IgD-negative memory B cell (primary cell): Measurements from ENCODE around the gene PRXL2B. TPM values are rescaled to one million over a fixed set of nuclear protein-coding genes. Genes with fewer than 3 reads are reported as not detected.
A peak's percentile ranks its signal among the peaks of the same experiment; 100 is the strongest.

Experiments
- H3K27ac Mint-ChIP-seq, 3 donors: one replicate each; pipeline ENCODE4 v1.8.0; 2020 to 2022; ENCODE audit warnings: mild to moderate bottlenecking in 3 of 3, mixed read lengths in 3 of 3, moderate library complexity in 1 of 3
- H3K27me3 Mint-ChIP-seq: one replicate; pipeline ENCODE4 v1.8.0; 2021; ENCODE audit warnings: mixed read lengths
- H3K36me3 Mint-ChIP-seq: one replicate; pipeline ENCODE4 v1.8.0; 2020; ENCODE audit warnings: mild to moderate bottlenecking, mixed read lengths
- H3K4me1 Mint-ChIP-seq, 3 donors: one replicate each; pipeline ENCODE4 v1.8.0; 2020 to 2022; ENCODE audit warnings: mixed read lengths in 3 of 3, mild to moderate bottlenecking in 1 of 3
- H3K4me3 Mint-ChIP-seq, 4 donors: one replicate each; pipeline ENCODE4 v1.8.0; 2020 to 2022; ENCODE audit warnings: mild to moderate bottlenecking in 4 of 4, mixed read lengths in 4 of 4, moderate library complexity in 3 of 4
- H3K9me3 Mint-ChIP-seq, 3 donors: one replicate each; pipeline ENCODE4 v1.8.0; 2020 to 2021; ENCODE audit warnings: mixed read lengths in 3 of 3, mild to moderate bottlenecking in 1 of 3
- polyA plus RNA-seq: library from polyadenylated mRNA; unstranded; fragments of 300-500 nt; fragmentation: Illumina TruSeq; gene quantifications from one replicate; pipeline ENCODE4 v1.2.3, GENCODE V29; 2021

The PRXL2B gene
- polyA plus RNA-seq, 1 donor from 2014 or later = 20.3 TPM

DNA sequence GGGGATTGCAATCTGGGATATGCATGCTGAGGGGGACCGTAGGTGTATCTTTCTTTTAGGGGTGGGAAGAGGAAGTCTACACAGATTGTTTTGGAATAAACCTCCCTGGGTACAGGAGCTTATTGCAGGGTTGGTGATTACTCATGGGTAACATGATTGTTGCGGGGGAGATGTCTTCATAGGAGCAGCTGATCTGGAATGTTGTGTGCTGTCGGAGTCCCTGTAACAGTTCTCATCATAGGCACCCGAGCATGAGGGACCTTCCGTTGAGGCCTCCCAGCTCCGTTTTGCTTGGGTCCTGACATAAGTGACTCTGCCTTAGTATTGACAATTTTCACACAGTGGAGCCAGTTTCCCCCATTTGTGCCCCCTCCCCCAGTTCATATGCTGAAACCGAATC lies 4.2 kb upstream of the PRXL2B start:
- H3K36me3 Mint-ChIP-seq = peaks cover 9% of the 10 kb centered on the region
- H3K4me1 Mint-ChIP-seq = peaks cover 39 to 46% (median 41%) of the 10 kb centered on the region in 3 donors
- no peaks in the 10 kb centered on the region for H3K27me3 Mint-ChIP-seq
- H3K9me3 Mint-ChIP-seq = peaks cover 0 to 3% (median 0%) of the 10 kb centered on the region in 3 donors
- H3K27ac Mint-ChIP-seq = peak overlapping the region; percentile 93 to 100 (median 93)
- H3K4me3 Mint-ChIP-seq = peak overlapping the region in 3 of 4 donors; percentile 38 to 89 (median 63)

DNA sequence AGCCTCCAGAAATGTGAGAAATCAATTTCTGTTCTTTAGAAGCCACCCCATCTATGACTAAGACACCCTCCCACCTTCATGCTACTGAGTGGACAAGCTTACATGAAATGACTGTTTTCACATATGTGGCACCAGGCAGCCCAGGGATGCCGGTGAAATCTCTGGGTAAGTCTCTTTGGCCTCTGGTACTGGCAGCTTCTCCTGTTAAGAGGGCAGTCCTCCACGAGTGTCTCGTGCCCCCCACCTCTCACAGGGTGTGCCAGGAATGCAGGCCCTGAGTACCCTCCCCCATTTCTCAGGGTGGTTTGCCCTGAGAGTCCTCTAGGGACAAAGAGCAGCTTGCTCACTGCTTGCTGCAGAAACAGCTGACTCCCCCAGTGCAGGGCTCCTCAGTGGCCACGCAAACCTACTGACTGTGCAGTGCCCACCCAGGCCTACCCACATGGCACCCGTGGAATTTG lies 3.2 kb upstream of the PRXL2B start:
- peaks cover 37 to 46% (median 41%) of the 10 kb centered on the region in 3 donors for H3K4me1 Mint-ChIP-seq
- peaks cover 0 to 3% (median 0%) of the 10 kb centered on the region in 3 donors for H3K9me3 Mint-ChIP-seq
- H3K27ac Mint-ChIP-seq = peak overlapping the region; percentile 93 to 100 (median 98)

DNA sequence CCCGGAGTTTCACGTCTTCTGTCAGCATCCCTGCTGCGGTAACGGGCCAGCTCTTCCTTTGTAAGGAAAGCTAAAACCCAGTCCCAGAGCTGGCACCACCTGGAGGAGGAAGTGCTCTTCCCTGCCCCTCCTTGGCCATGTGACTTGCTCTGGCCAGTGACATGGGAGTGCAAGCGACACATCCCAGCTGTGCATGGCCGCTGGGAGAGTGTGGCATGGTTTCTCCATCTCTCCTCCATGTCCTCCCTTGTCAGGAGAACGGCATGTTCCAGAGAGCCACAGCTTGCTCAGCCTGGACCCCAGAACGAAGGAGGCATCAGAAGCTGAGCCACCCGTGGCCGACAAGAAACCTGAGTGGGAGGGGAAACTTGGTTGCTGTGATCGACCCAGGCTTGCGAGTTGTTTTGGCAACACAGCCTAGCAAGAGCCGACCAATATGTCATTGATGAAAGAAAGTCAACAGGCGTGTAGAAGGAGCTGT lies 2.7 kb upstream of the PRXL2B start:
- peak overlapping the region in 3 of 4 donors; percentile 91 to 96 (median 95) for H3K4me3 Mint-ChIP-seq
- peaks cover 0 to 3% (median 0%) of the 10 kb centered on the region in 3 donors for H3K9me3 Mint-ChIP-seq

More for the DNA sequence above, 3.2 kb upstream of the PRXL2B start:
- Mint-ChIP-seq H3K27me3 (no peaks in the 10 kb centered on the region), H3K36me3 (peaks cover 9% of the 10 kb centered on the region), H3K4me3 (peak overlapping the region; percentile 16 to 95 (median 66))

DNA sequence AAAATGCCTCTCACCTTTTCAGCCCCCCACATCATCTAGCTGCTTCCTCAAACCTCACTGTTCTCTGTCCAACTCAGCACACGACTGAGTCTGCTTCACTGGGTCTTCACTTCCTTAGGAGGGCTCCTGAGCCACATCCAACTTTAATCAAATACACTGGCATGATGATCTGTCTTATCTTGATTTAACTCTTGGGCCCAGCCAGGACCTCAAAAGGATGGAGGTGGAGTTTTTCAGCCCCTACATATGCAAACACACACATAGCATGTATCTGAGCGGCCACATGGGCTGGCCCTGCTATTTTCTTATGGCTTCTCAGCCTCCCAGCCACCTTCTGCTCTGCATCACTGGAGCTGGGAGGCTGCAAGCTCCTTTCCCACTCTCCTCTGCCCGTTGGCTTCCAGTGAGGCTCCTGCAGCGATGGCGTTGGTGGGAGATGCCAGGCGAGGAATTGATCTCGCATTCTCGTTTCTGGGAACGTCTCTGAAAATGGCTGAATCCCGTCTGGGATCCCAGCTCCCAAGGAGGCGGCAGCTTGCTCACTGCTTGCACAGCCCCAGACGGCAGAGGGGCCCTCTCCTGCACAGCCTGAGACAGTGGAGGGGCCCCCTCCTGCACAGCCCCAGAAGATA lies 1.8 kb upstream of the PRXL2B start:
- H3K4me1 Mint-ChIP-seq = peaks cover 26 to 36% (median 33%) of the 10 kb centered on the region in 3 donors
- H3K9me3 Mint-ChIP-seq = peaks cover 0 to 3% (median 0%) of the 10 kb centered on the region in 3 donors
- H3K27me3 Mint-ChIP-seq = no peaks in the 10 kb centered on the region
- peaks cover 9% of the 10 kb centered on the region for H3K36me3 Mint-ChIP-seq
- peak overlapping the region; percentile 37 to 96 (median 93) for H3K4me3 Mint-ChIP-seq
- peak overlapping the region; percentile 93 to 100 (median 98) for H3K27ac Mint-ChIP-seq

More for the DNA sequence above, 2.7 kb upstream of the PRXL2B start:
- Mint-ChIP-seq H3K36me3 (peaks cover 9% of the 10 kb centered on the region), H3K4me1 (peaks cover 32 to 43% (median 36%) of the 10 kb centered on the region in 3 donors), H3K27me3 (no peaks in the 10 kb centered on the region), H3K27ac (peak overlapping the region; percentile 93 to 100 (median 98))

DNA sequence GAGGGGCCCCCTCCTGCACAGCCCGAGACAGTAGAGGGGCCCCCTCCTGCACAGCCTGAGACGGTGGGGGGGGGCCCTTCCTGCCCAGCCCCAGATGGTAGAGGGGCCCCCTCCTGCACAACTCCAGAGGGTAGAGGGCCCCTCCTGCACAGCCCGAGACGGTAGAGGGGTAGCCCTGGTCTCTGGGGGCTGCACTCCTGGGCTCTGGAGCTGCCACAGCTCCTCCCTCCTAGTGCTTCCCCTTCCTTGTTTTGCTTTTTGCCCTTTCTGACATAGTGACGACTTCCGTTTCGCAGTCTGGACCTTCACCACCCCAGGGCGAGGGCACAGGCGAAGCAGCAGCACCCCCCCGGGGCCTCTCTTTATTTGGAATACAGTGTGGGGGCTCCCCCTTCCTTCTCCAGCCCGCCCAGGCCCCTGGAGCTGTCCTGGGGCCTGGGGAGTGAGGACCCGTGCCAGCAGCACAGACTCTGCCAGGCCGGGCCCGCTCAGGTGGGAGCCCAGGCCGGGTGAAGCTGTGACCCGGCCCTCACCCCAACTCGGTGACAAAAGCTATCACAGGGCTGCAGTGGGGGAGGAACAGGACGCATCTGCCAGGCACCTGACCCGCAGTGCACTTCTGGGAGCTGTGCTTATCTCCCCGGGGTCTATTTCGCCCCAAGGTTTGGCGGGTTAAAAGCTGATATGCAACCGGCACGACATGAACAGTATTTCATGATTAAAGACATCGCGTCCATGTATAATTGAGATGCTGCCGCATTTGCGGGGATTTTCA lies 1.1 kb upstream of the PRXL2B start:
- Mint-ChIP-seq H3K4me3 (peak overlapping the region; percentile 90 to 96 (median 93)), H3K9me3 (peaks cover 0 to 3% (median 0%) of the 10 kb centered on the region in 3 donors), H3K36me3 (peaks cover 9% of the 10 kb centered on the region), H3K27me3 (no peaks in the 10 kb centered on the region), H3K4me1 (peaks cover 22 to 33% (median 32%) of the 10 kb centered on the region in 3 donors), H3K27ac (peak overlapping the region; percentile 93 to 100 (median 98))

DNA sequence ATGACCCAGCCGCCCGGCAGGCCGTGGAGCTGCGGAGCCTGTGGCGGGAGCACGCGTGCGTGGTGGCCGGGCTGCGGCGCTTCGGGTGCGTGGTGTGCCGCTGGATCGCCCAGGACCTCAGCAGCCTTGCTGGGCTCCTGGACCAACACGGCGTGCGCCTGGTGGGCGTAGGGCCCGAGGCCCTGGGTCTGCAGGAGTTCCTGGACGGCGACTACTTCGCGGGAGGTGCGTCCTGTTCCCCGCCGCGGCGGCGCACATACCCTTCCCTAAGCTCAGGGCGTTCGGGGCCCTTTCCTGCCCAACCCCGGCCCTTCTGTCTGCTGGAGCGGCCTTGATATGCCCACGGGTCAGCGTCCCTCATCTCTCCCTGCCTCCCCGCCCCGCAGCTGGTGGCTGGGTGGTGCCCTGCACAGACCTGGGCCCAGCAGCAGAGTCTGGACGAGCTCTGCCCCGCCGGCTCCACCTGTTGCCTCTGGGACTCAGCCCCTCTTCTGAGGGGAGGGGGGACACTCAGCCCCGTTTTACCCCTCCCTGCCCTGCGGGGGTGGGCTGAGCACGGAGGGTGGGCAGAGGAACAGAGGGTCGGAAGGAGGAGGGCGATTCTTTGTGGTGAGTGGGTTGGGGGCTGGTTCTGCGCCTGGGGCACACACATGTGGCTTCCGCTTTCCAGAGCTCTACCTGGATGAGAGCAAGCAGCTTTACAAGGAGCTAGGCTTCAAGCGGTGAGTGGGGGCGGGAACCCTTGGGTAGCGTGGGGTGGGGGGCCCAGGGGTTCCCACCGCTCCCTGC lies 688 bp downstream of the PRXL2B start:
- H3K27ac Mint-ChIP-seq = peak overlapping the region in 1 of 3 donors; percentile 35

DNA sequence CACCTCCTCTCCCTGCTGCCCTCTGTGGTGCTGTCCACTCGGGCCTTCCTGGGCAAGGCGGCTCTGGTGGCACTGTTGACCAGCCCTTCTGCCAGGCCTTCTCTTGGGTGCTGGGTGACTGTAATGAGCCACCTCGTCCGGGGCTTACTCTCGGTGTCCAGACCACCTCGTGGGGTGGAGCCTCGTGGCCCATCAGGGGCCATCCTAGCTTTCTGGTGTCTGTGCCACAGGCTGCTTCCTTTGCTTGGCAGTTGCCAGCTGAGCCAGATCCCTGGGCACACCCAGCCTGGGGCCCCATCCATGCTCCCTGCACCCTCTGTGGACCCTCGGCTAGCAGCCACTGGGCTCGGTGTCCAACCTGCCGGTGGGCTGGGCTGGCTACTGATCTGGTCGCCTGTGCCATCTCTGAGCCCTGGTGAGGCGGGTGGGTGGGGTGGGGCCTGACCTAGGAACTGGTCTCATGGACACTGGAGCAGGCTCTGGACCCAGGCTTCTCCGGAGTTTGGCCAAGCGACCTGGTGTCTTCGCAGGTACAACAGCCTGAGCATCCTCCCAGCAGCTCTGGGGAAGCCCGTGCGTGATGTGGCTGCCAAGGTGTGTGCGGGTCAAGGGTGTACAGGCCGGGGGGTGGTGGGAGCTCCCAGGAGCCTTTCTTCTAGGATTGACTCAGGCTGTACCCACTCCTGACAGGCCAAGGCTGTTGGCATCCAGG lies 1.4 kb downstream of the PRXL2B start:
- Mint-ChIP-seq H3K4me3 (peak overlapping the region; percentile 32 to 91 (median 59)), H3K27ac (no peak overlapping the region)

More for the DNA sequence above, 688 bp downstream of the PRXL2B start:
- Mint-ChIP-seq H3K36me3 (peaks cover 2% of the 10 kb centered on the region), H3K9me3 (no peaks in the 10 kb centered on the region), H3K4me3 (peak overlapping the region; percentile 83 to 95 (median 90)), H3K4me1 (peaks cover 12 to 24% (median 21%) of the 10 kb centered on the region in 3 donors), H3K27me3 (no peaks in the 10 kb centered on the region)

DNA sequence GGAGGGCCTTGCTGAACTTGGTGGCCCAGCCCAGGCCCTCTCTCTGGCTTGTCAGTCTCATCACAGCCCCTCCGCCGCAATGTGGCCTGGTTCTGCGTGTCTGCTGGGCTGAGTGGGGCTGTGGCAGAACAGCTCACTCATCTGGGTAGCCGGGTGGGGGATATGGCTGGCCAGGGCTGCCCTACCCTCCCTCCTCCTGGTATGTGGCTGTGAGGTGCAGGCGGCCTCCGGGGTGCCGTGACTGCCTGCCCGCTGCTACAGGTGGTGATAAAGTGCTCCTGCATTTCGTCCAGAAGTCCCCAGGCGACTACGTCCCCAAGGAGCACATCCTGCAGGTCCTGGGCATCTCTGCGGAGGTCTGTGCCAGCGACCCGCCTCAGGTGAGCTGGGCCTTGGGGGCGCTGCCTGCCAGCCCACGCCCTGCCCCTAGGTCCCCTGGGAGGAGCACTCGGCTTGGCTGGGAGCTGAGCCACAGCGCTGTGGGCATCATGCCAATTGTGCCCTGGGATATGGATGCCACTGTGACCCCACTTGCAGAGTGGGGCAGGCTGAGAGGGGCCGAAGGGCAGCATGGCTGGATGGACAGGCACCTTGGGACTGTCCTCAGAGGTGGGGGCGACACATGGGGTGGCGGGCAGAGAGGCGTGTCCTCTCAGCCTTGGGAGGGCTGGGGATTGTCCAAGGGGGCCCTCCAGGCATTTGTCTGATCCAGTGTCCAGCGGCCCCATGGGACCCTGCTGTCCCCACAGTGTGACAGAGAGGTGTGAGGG lies 2.3 kb downstream of the PRXL2B start:
- peak overlapping the region in 1 of 3 donors; percentile 40 for H3K27ac Mint-ChIP-seq
- peaks cover 2% of the 10 kb centered on the region for H3K27me3 Mint-ChIP-seq
- H3K9me3 Mint-ChIP-seq = no peaks in the 10 kb centered on the region
- peaks cover 8 to 17% (median 16%) of the 10 kb centered on the region in 3 donors for H3K4me1 Mint-ChIP-seq
- H3K4me3 Mint-ChIP-seq = peak overlapping the region in 3 of 4 donors; percentile 38 to 77 (median 57)
- no peaks in the 10 kb centered on the region for H3K36me3 Mint-ChIP-seq

More for the DNA sequence above, 1.4 kb downstream of the PRXL2B start:
- H3K4me1 Mint-ChIP-seq = peaks cover 8 to 22% (median 22%) of the 10 kb centered on the region in 3 donors
- no peaks in the 10 kb centered on the region for H3K9me3 Mint-ChIP-seq
- H3K27me3 Mint-ChIP-seq = no peaks in the 10 kb centered on the region
- H3K36me3 Mint-ChIP-seq = no peaks in the 10 kb centered on the region

DNA sequence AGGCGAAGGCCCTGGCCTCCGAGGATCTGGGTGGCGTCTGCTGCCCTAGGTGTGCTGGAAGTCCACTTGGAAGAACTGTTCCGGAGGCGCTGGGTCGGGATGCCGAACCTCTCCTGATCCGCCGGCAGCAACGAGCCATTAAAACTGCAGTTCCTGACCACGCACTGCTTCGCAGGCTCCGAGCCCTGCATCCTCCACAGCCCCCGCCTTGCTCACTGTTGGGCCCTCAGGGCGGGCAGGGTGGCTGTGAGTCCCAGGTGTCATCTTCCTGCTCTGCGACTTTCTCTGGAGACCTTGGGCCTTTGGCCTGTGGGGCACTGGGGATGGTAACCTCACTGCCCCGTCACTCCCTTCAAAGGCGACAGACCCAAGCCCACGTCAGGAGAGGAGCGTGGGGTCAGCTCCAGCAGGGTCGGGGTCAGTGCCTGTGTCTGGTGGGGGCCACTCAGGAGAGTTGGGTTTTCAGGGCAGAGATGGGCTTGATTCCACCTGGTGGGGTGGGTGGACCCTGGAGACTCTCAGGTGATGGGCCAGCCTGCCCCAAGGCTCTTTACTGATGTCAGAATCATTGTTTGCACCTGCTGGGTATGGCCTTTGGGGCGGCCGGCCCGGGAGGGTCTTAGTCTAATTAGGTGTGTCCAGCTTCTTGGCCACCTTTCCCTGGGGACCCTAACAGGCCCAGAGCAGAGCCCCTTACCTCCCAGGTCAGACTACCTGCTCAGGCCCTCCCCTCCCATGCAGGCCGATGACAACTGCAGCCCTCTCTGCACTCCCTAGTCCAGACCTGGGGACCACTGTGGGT lies 3.1 kb downstream of the PRXL2B start:
- Mint-ChIP-seq H3K9me3 (no peaks in the 10 kb centered on the region), H3K27me3 (peaks cover 5% of the 10 kb centered on the region), H3K4me3 (peak overlapping the region in 1 of 4 donors; percentile 63), H3K27ac (peak overlapping the region in 1 of 3 donors; percentile 18), H3K4me1 (peaks cover 1 to 9% (median 8%) of the 10 kb centered on the region in 3 donors), H3K36me3 (no peaks in the 10 kb centered on the region)

DNA sequence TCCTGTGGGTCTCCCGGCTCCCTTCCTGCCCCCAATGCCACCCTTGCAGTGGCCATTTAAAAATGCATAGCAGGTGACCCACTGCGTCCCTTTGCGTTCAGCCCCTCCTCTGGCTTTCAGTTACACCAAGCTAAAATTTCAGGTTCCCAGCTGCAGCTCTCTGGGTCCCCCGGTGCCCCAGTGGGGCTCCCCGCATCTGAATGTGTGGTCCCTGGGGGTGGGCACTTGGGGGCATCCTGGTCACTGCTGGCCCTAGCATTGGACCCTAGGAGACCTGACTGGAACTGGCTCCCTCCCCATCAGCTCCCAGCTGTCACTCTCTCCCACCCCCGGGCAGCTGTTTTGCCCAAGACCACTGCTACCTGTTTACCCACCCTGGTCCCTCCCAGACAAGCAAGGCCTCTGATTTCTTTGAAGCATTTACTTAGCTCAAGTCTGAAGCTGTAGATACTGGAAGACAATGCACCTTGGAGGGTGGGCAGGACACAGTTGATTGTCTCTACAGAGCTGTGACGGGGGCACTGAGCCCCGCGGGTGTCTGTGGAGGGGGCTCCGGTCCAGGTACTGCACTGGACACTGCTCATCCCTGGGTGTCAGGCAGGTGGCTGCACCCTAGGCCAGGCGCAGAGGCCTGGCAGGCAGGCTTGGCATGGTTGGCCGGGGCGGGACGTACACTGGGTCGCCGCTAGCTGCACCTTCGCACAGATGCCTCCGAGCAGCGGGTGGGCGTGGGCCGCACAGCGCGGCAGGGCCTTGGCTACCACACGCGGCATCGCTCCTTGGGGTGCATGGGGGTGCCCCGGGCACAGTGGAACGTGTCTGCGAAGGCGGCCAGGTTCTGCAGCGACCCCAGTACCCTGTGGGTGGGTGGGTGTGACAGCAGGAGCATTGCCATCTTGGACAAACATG lies 3.9 kb downstream of the PRXL2B start:
- Mint-ChIP-seq H3K27ac (peak overlapping the region in 2 of 3 donors; percentile 20 to 43), H3K4me1 (peaks cover 0 to 3% (median 3%) of the 10 kb centered on the region in 3 donors), H3K27me3 (peaks cover 5% of the 10 kb centered on the region), H3K4me3 (peak overlapping the region in 1 of 4 donors; percentile 63), H3K36me3 (no peaks in the 10 kb centered on the region), H3K9me3 (no peaks in the 10 kb centered on the region)

DNA sequence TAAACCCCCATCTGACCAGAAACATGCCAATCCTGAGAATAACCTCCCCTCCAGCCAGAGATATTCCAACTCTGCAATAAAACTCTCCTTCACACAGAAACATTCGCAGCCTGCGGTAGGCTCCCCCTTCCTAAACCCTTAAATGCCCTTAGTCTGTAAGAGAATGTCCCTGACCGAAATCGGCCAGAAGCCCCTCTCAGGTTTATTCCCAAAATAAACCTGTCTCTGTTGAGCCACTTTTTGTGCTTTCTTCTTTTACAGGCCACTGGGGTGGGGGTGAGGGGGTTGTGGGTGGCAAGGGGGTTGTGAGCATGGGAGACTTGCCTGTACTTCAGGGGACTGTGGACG lies 4.6 kb downstream of the PRXL2B start:
- H3K4me3 Mint-ChIP-seq = no peak overlapping the region

More for the DNA sequence above, 4.6 kb downstream of the PRXL2B start:
- no peaks in the 10 kb centered on the region for H3K9me3 Mint-ChIP-seq
- H3K27me3 Mint-ChIP-seq = peaks cover 5% of the 10 kb centered on the region
- H3K27ac Mint-ChIP-seq = peak overlapping the region in 1 of 3 donors; percentile 20
- no peaks in the 10 kb centered on the region for H3K36me3 Mint-ChIP-seq
- peaks cover 0 to 3% (median 0%) of the 10 kb centered on the region in 3 donors for H3K4me1 Mint-ChIP-seq
